SK-N-SH treated with all-trans-retinoic acid at 6 μM for 48 hours (cell line): Measurements from ENCODE around the gene GATAD2A.
A peak's percentile ranks its signal among the peaks of the same experiment; 100 is the strongest.

Experiments used
- ATAC-seq: fragments of 200-7000 bp; cut with Tn5 transposase; 3 replicates; pipeline ENCODE4 v1.9.1; 2020; ENCODE audit warnings: mild to moderate bottlenecking, moderate library complexity
- ARNTL ChIP-seq: fragments of 450-650 bp; formaldehyde crosslinking; IDR thresholded peaks from 2 replicates; pipeline ENCODE4 v1.5.0; 2020; ENCODE audit warnings: low read depth, mild to moderate bottlenecking, moderate library complexity, borderline replicate concordance
- BACH2 ChIP-seq: fragments of 250-450 bp; sonication (Bioruptor Pico); IDR thresholded peaks from 2 replicates; pipeline ENCODE4 v1.9.0; 2021; ENCODE audit warnings: mild to moderate bottlenecking, borderline replicate concordance
- CREB5 ChIP-seq: fragments of 250-450 bp; sonication (Bioruptor Pico); IDR thresholded peaks from 2 replicates; pipeline ENCODE4 v1.5.1; 2020; ENCODE audit warnings: low read depth, mild to moderate bottlenecking, moderate library complexity
- CSDC2 ChIP-seq: fragments of 250-450 bp; sonication (Bioruptor Pico); IDR thresholded peaks from 2 replicates; pipeline ENCODE4 v1.5.0; 2020; ENCODE audit warnings: mild to moderate bottlenecking, moderate library complexity
- CSRNP3 ChIP-seq: fragments of 250-450 bp; sonication (Bioruptor Pico); IDR thresholded peaks from 2 replicates; pipeline ENCODE4 v1.5.1; 2021; ENCODE audit warnings: mild to moderate bottlenecking, moderate library complexity
- ESRRG ChIP-seq: fragments of 250-450 bp; sonication (Bioruptor Pico); IDR thresholded peaks from 2 replicates; pipeline ENCODE4 v1.6.1; 2021; ENCODE audit warnings: mild to moderate bottlenecking
- ISL1 ChIP-seq: fragments of 250-450 bp; sonication (Bioruptor Pico); IDR thresholded peaks from 2 replicates; pipeline ENCODE4 v2.1.2; 2022; ENCODE audit warnings: mild to moderate bottlenecking, moderate library complexity
- OSR1 ChIP-seq: fragments of 250-450 bp; sonication (Bioruptor Pico); IDR thresholded peaks from 2 replicates; pipeline ENCODE4 v1.8.0; 2022; ENCODE audit warnings: moderate library complexity, mild to moderate bottlenecking, inconsistent platforms
- PPARA ChIP-seq: fragments of 250-450 bp; sonication (Bioruptor Pico); IDR thresholded peaks from 2 replicates; pipeline ENCODE4 v1.5.0; 2020; ENCODE audit warnings: mild to moderate bottlenecking, borderline replicate concordance
- RARB ChIP-seq: fragments of 250-450 bp; sonication (Bioruptor Pico); IDR thresholded peaks from 2 replicates; pipeline ENCODE4 v1.8.0; 2021; ENCODE audit warnings: mild to moderate bottlenecking, moderate library complexity
- SNAI2 ChIP-seq: fragments of 250-450 bp; sonication (Bioruptor Pico); IDR thresholded peaks from 2 replicates; pipeline ENCODE4 v1.5.0; 2020; ENCODE audit warnings: mild to moderate bottlenecking, moderate library complexity
- TCF4 ChIP-seq: fragments of 250-450 bp; sonication (Bioruptor Pico); IDR thresholded peaks from 2 replicates; pipeline ENCODE4 v1.8.0; 2021; ENCODE audit warnings: mild to moderate bottlenecking, moderate library complexity, borderline replicate concordance
- TOX ChIP-seq: fragments of 250-450 bp; sonication (Bioruptor Pico); IDR thresholded peaks from 2 replicates; pipeline ENCODE4 v1.8.0; 2021; ENCODE audit warnings: mild to moderate bottlenecking, moderate library complexity, borderline replicate concordance
- TSHZ2 ChIP-seq: fragments of 250-450 bp; sonication (Bioruptor Pico); IDR thresholded peaks from 2 replicates; pipeline ENCODE4 v1.5.0; 2020; ENCODE audit warnings: mild to moderate bottlenecking, moderate library complexity
- ZC3H10 ChIP-seq: fragments of 250-450 bp; sonication (Bioruptor Pico); IDR thresholded peaks from 2 replicates; pipeline ENCODE4 v1.5.1; 2021; ENCODE audit warnings: mild to moderate bottlenecking, moderate library complexity
- ZFP3 ChIP-seq: fragments of 250-450 bp; sonication (Bioruptor Pico); IDR thresholded peaks from 2 replicates; pipeline ENCODE4 v1.5.0; 2020; ENCODE audit warnings: mild to moderate bottlenecking, moderate library complexity
- ZFP30 ChIP-seq: fragments of 450-650 bp; formaldehyde crosslinking; IDR thresholded peaks from 2 replicates; pipeline ENCODE4 v1.5.0; 2022; ENCODE audit warnings: mild to moderate bottlenecking, moderate library complexity
- ZNF565 ChIP-seq: fragments of 450-650 bp; formaldehyde crosslinking; conservative IDR thresholded peaks from 2 replicates; pipeline ENCODE4 v1.5.0; 2020; ENCODE audit warnings: low read depth, mild to moderate bottlenecking, moderate library complexity
- ZNF70 ChIP-seq: fragments of 450-650 bp; formaldehyde crosslinking; IDR thresholded peaks from 2 replicates; pipeline ENCODE4 v1.5.0; 2020; ENCODE audit warnings: mild to moderate bottlenecking, moderate library complexity
- TF ChIP-seq, protein P1 (sequence below): fragments of 250-450 bp; sonication (Bioruptor Pico); IDR thresholded peaks from 2 replicates; pipeline ENCODE4 v1.8.0; 2021; ENCODE audit warnings: low read depth, mild to moderate bottlenecking, moderate library complexity, borderline replicate concordance

The GATAD2A gene

DNA sequence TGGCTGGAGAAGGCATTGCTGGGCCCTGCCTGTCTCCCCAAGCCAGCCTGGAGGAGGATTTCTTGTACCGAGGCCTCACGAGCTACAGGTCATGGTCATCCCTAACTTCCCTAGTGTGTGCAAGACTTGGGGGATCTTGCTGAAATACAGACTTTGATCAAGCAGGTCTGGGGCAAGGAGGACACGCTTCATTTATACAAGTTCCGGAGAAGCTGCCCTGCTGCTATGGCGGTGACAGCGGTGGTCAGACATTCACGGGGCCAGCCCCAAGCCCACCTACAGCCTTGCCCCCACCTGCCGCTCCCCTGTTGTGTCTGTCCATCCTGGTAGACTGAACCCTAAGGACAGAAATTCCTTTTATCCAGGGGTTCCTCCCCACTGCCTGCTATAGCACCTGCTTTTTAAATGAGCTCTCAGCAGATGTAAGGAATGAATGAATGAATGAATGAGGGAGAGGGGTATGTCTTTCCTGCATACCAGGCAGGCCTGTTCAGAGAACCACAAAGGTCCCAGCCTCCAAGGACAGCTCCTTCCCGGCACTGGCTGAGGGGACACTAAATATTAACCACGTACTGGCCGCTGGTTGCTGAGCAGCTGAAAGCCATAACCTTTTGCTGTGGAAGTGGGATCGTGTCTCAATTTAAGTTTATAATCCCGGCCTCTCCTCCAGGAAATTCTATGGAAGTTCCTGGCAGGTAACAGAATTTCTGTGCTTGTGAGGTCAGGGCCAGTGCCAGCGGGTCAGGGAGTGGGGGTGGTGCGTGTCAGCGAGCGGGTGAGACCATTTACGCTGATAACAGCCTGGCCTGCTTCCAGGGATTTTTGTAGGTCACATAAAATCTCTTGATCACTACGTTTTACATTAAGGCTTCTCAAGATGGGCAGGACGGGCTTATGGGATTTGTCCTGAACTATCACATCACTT, 82.7 kb downstream of the GATAD2A start:
- TF ChIP-seq, protein P1, sequence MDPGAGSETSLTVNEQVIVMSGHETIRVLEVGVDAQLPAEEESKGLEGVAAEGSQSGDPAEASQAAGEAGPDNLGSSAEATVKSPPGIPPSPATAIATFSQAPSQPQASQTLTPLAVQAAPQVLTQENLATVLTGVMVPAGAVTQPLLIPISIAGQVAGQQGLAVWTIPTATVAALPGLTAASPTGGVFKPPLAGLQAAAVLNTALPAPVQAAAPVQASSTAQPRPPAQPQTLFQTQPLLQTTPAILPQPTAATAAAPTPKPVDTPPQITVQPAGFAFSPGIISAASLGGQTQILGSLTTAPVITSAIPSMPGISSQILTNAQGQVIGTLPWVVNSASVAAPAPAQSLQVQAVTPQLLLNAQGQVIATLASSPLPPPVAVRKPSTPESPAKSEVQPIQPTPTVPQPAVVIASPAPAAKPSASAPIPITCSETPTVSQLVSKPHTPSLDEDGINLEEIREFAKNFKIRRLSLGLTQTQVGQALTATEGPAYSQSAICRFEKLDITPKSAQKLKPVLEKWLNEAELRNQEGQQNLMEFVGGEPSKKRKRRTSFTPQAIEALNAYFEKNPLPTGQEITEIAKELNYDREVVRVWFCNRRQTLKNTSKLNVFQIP, result no peak
- TF ChIP-seq ZFP3, result no peak
- no peak for TF ChIP-seq ZFP30 (CRISPR knock-in tag)
- no peak for TF ChIP-seq ESRRG (CRISPR knock-in tag)
- TF ChIP-seq TOX (CRISPR knock-in tag), result no peak
- no peak for TF ChIP-seq CSRNP3 (CRISPR knock-in tag)
- TF ChIP-seq CSDC2 (CRISPR knock-in tag), result no peak
- no peak for TF ChIP-seq TCF4
- TF ChIP-seq PPARA (CRISPR knock-in tag), result no peak
- no peak for TF ChIP-seq ZNF70 (CRISPR knock-in tag)
- TF ChIP-seq CREB5, result no peak
- TF ChIP-seq ZC3H10 (CRISPR knock-in tag), result no peak
- TF ChIP-seq OSR1 (CRISPR knock-in tag), result no peak
- no peak for TF ChIP-seq ARNTL (CRISPR knock-in tag)
- no peak for TF ChIP-seq SNAI2 (CRISPR knock-in tag)
- TF ChIP-seq ISL1 (CRISPR knock-in tag), result no peak
- TF ChIP-seq ZNF565 (CRISPR knock-in tag), result no peak
- TF ChIP-seq BACH2 (CRISPR knock-in tag), result no peak
- TF ChIP-seq RARB (CRISPR knock-in tag), result no peak
- no peak for TF ChIP-seq TSHZ2 (CRISPR knock-in tag)
- TF ChIP-seq, all 23 proteins: peak for 0
- no peak for ATAC-seq

GRCh38 chr19:19488875-19489690, 83.6 kb downstream of the GATAD2A start:
- TF ChIP-seq OSR1 (CRISPR knock-in tag) (no peak), TCF4 (no peak), BACH2 (CRISPR knock-in tag) (no peak), CSDC2 (CRISPR knock-in tag) (no peak), CREB5 (peak; percentile 27; the same call in 1 of the 2 replicates), TSHZ2 (CRISPR knock-in tag) (peak; percentile 46; the same call in 1 of the 2 replicates), ZFP3 (0 out of 2 replicates have a peak, but pooled peaks have one; percentile 34)
- ATAC-seq, result peak; percentile 68
